ENCODE data around the gene DECR2.
"Not testable (repeated sequence)": the region's sequence is repeated elsewhere in the genome, so short reads cannot be mapped to it uniquely, and the experiment has no call there.

DECR2 gene

DNA sequence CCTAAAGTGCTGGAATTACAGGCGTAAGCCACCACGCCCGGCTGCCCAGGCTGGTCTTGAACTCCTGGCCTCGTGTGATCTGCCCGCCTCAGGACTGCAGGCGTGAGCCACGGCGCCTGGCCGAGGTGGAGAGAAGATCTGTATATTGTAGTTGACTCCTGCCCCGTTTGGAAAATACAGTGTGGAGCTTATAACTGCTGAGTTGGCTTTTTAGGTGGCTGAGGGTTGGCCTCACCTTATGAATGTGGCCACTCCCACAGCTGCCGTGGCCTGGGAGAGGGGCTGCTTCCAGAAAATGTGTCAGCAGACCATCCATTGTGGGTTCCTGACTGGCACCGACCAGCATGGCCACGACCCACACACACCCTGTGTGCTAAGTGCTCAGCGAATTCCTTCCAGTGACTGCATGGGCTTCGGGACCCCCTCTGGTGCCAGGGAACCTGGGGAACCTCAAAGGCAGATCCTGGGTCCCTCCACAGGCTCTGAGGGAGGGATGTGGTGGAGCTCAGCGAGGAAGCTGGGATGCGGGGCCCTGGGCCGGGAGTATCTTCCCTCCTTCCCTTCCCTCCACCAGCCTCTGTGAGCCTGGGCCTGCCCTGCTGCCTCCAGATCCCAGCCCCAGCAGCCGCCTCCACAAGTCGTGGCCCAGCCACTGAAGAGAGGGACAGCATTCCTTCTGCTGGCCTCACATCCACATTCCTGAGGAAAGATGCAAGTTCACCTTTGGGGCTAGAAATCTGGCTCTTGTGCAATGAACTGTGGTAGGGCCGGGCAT is 12.9 kb downstream of the DECR2 start:
- H3K9me2 ChIP-seq (replicated peaks; ENCODE audit: insufficient read depth, low read length): no peaks in the 10 kb centered on the region
- TF ChIP-seq, protein P1, sequence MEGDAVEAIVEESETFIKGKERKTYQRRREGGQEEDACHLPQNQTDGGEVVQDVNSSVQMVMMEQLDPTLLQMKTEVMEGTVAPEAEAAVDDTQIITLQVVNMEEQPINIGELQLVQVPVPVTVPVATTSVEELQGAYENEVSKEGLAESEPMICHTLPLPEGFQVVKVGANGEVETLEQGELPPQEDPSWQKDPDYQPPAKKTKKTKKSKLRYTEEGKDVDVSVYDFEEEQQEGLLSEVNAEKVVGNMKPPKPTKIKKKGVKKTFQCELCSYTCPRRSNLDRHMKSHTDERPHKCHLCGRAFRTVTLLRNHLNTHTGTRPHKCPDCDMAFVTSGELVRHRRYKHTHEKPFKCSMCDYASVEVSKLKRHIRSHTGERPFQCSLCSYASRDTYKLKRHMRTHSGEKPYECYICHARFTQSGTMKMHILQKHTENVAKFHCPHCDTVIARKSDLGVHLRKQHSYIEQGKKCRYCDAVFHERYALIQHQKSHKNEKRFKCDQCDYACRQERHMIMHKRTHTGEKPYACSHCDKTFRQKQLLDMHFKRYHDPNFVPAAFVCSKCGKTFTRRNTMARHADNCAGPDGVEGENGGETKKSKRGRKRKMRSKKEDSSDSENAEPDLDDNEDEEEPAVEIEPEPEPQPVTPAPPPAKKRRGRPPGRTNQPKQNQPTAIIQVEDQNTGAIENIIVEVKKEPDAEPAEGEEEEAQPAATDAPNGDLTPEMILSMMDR (IDR thresholded peaks at IDR 0.05; ENCODE audit: insufficient read depth, low read length, poor library complexity, severe bottlenecking): no peak
- TF ChIP-seq EZH2phosphoT487 (conservative IDR thresholded peaks at IDR 0.05; ENCODE audit: low read length): no peak
- H3K27me3 ChIP-seq (ENCODE audit: low read length): no peaks in the 10 kb centered on the region
- no peaks in the 10 kb centered on the region for H3F3A ChIP-seq (ENCODE audit: insufficient read depth)
- no peak overlapping the region for H3K4me3 ChIP-seq (ENCODE audit: insufficient read depth, low read length, poor library complexity, severe bottlenecking)
- no peak overlapping the region for H3K27ac ChIP-seq (ENCODE audit: low read depth, low read length)
- no peaks in the 10 kb centered on the region for H3K36me3 ChIP-seq (ENCODE audit: low read length)
- H3K9ac ChIP-seq (ENCODE audit: low read length): no peak overlapping the region
- H3K9me3 ChIP-seq (ENCODE audit: insufficient read depth, low read length): no peaks in the 10 kb centered on the region
- H4K20me1 ChIP-seq (ENCODE audit: low read depth, low read length): no peaks in the 10 kb centered on the region
- H3K4me2 ChIP-seq (ENCODE audit: low read depth, low read length, poor library complexity, severe bottlenecking): no peak overlapping the region
- H2AFZ ChIP-seq (ENCODE audit: low read depth, low read length, severe bottlenecking): no peak overlapping the region
- H3K79me2 ChIP-seq (ENCODE audit: insufficient read depth, low read length): no peaks in the 10 kb centered on the region

- H3K4me3 ChIP-seq (ENCODE audit: insufficient read depth, low read length, poor library complexity, severe bottlenecking); H4K20me1 ChIP-seq (ENCODE audit: low read depth, low read length); H3K9ac ChIP-seq (ENCODE audit: low read length); H3K36me3 ChIP-seq (ENCODE audit: low read length); H3K4me2 ChIP-seq (ENCODE audit: low read depth, low read length, poor library complexity, severe bottlenecking); H3K27me3 ChIP-seq (ENCODE audit: low read length); H3K9me2 ChIP-seq (replicated peaks; ENCODE audit: insufficient read depth, low read length); H3K27ac ChIP-seq (ENCODE audit: low read depth, low read length); H2AFZ ChIP-seq (ENCODE audit: low read depth, low read length, severe bottlenecking); H3K79me2 ChIP-seq (ENCODE audit: insufficient read depth, low read length); H3F3A ChIP-seq (ENCODE audit: insufficient read depth); H3K9me3 ChIP-seq (ENCODE audit: insufficient read depth, low read length): not testable (repeated sequence)
Measured at GRCh38 chr16:415170-415498, 13.4 kb downstream of the DECR2 start.

- H3K4me3 ChIP-seq (ENCODE audit: insufficient read depth, low read length, poor library complexity, severe bottlenecking); H3K27ac ChIP-seq (ENCODE audit: low read depth, low read length); H3K36me3 ChIP-seq (ENCODE audit: low read length); H3K9me3 ChIP-seq (ENCODE audit: insufficient read depth, low read length); H3K9ac ChIP-seq (ENCODE audit: low read length); H3K79me2 ChIP-seq (ENCODE audit: insufficient read depth, low read length); H3F3A ChIP-seq (ENCODE audit: insufficient read depth); H3K27me3 ChIP-seq (ENCODE audit: low read length); H3K4me2 ChIP-seq (ENCODE audit: low read depth, low read length, poor library complexity, severe bottlenecking); H2AFZ ChIP-seq (ENCODE audit: low read depth, low read length, severe bottlenecking); H3K9me2 ChIP-seq (replicated peaks; ENCODE audit: insufficient read depth, low read length); H4K20me1 ChIP-seq (ENCODE audit: low read depth, low read length): not testable (repeated sequence)
Measured at GRCh38 chr16:422179-422578, 20.5 kb downstream of the DECR2 start.

- H3K4me3 ChIP-seq (ENCODE audit: insufficient read depth, low read length, poor library complexity, severe bottlenecking): peak overlapping the region; percentile 42
Measured at GRCh38 chr16:424033-424622, 22.4 kb downstream of the DECR2 start.

More at GRCh38 chr16:424033-424622, 22.4 kb downstream of the DECR2 start:
- peaks cover 3% of the 10 kb centered on the region; the same call in 1 of the 2 replicates for H4K20me1 ChIP-seq (ENCODE audit: low read depth, low read length)
- TF ChIP-seq EZH2phosphoT487 (conservative IDR thresholded peaks at IDR 0.05; ENCODE audit: low read length): no peak
- TF ChIP-seq, protein P1 (IDR thresholded peaks at IDR 0.05; ENCODE audit: insufficient read depth, low read length, poor library complexity, severe bottlenecking): no peak
- no peaks in the 10 kb centered on the region for H3K9me3 ChIP-seq (ENCODE audit: insufficient read depth, low read length)
- H3K79me2 ChIP-seq (ENCODE audit: insufficient read depth, low read length): peaks cover 14% of the 10 kb centered on the region
- H3K27me3 ChIP-seq (ENCODE audit: low read length): no peaks in the 10 kb centered on the region
- H3K4me2 ChIP-seq (ENCODE audit: low read depth, low read length, poor library complexity, severe bottlenecking): peak overlapping the region; percentile 57
- no peak overlapping the region for H2AFZ ChIP-seq (ENCODE audit: low read depth, low read length, severe bottlenecking)
- no peak overlapping the region for H3K27ac ChIP-seq (ENCODE audit: low read depth, low read length)
- no peaks in the 10 kb centered on the region for H3K9me2 ChIP-seq (replicated peaks; ENCODE audit: insufficient read depth, low read length)
- H3K9ac ChIP-seq (ENCODE audit: low read length): no peak overlapping the region
- 0 out of 2 replicates have a peak, but pooled peaks cover 8% of the 10 kb centered on the region for H3F3A ChIP-seq (ENCODE audit: insufficient read depth)
- H3K36me3 ChIP-seq (ENCODE audit: low read length): no peaks in the 10 kb centered on the region

Measured in SU-DHL-6 (cell line).